Stimulated activated CD8-positive, alpha-beta memory T cell treated with anti-CD3 and anti-CD28 coated beads, Interleukin-12 subunit alpha, Interleukin-12 subunit beta, amount 100 ng/mL, for 4 hours (primary cell): ENCODE measurements around the gene NRSN2.

Source experiments
- DNase-seq: peaks from one replicate; pipeline ENCODE4 v3.0.0-alpha.2; 2020; ENCODE audit warnings: low read depth

The NRSN2 gene

GRCh38 chr20:397432-398237, 50.7 kb downstream of the NRSN2 start:
- DNase-seq = no peak

- DNase-seq = no peak
Measured at GRCh38 chr20:399182-399707, 52.3 kb downstream of the NRSN2 start.

- DNase-seq = no peak
Measured at GRCh38 chr20:400128-400453, 53.2 kb downstream of the NRSN2 start.

- DNase-seq = no peak
Measured at GRCh38 chr20:400454-401275, 53.8 kb downstream of the NRSN2 start.

GRCh38 chr20:401682-402495, 55.0 kb downstream of the NRSN2 start:
- no peak for DNase-seq

- DNase-seq = no peak
Measured at GRCh38 chr20:402496-402885, 55.6 kb downstream of the NRSN2 start.

- DNase-seq = no peak
Measured at GRCh38 chr20:402898-403581, 56.1 kb downstream of the NRSN2 start.

- no peak for DNase-seq
Measured at GRCh38 chr20:403582-403957, 56.7 kb downstream of the NRSN2 start.

GRCh38 chr20:404088-404487, 57.2 kb downstream of the NRSN2 start:
- DNase-seq = no peak
